Gastroesophageal sphincter (tissue), 4 donors: ENCODE measurements around the gene VPS11. TPM values are rescaled to one million over a fixed set of nuclear protein-coding genes. Genes with fewer than 3 reads are reported as not detected.
A peak's percentile ranks its signal among the peaks of the same experiment; 100 is the strongest.

ENCODE experiments used
- ATAC-seq: fragments of 150-250 bp; one replicate; pipeline ENCODE4 v1.9.1; 2016; ENCODE audit warnings: mild to moderate bottlenecking, moderate library complexity
- H3K27ac ChIP-seq, 4 donors: fragments of 200-600 bp; sonication (generic) in 3 of 4; 1 replicate in 3 of 4; 2 replicates in 1 of 4; pipeline ENCODE4 v1.5.1; 2016 to 2019
- H3K27me3 ChIP-seq: fragments of 200-600 bp; sonication (generic); one replicate; pipeline ENCODE4 v1.5.1; 2019
- H3K36me3 ChIP-seq, 2 donors: fragments of 200-600 bp; sonication (generic); one replicate each; pipeline ENCODE4 v1.5.1; 2019; ENCODE audit warnings: control low read depth in 1 of 2
- H3K4me1 ChIP-seq, 3 donors: fragments of 200-600 bp; sonication (generic); 1 replicate in 2 of 3; 2 replicates in 1 of 3; pipeline ENCODE4 v1.5.1; 2016 to 2019; ENCODE audit warnings: control low read depth in 2 of 3
- H3K4me3 ChIP-seq, 2 donors: fragments of 200-600 bp; sonication (generic); one replicate each; pipeline ENCODE4 v1.5.1; 2019; ENCODE audit warnings: mild to moderate bottlenecking in 1 of 2, moderate library complexity in 1 of 2
- H3K9me3 ChIP-seq, 3 donors: fragments of 200-600 bp; sonication (generic); one replicate each; pipeline ENCODE4 v1.5.1; 2017 to 2019; ENCODE audit warnings: control low read depth in 2 of 3
- EP300 ChIP-seq: sonication (generic); formaldehyde crosslinking; IDR thresholded peaks from one replicate; pipeline ENCODE4 v1.6.1; 2017; ENCODE audit warnings: antibody characterized with exemption, mild to moderate bottlenecking
- POLR2A ChIP-seq, 2 donors: fragments of 450-650 bp; IDR thresholded peaks; one replicate each; pipeline ENCODE4 v1.6.1; 2017; ENCODE audit warnings: antibody characterized with exemption in 2 of 2, mild to moderate bottlenecking in 2 of 2, moderate library complexity in 1 of 2
- POLR2AphosphoS5 ChIP-seq: sonication (generic); formaldehyde crosslinking; IDR thresholded peaks from one replicate; pipeline ENCODE4 v1.6.1; 2017; ENCODE audit warnings: antibody characterized with exemption
- WGBS, 2 donors: methylation state at CpG; one replicate each; pipeline ENCODE4 v1.1.5; 2018; ENCODE audit warnings: low coverage in 1 of 2; 5-methylcytosine and 5-hydroxymethylcytosine counted together
- total RNA-seq, 4 donors: library from RNA; depleted of rRNA; stranded (reverse); fragments of >200 nt; gene quantifications; one replicate each; pipeline ENCODE4 v1.1.0, GENCODE V29; 2016
- TF ChIP-seq, protein P1 (sequence below), 4 experiments: fragments of 200-600 bp in 2 of 4; fragments of 450-650 bp in 2 of 4; sonication (generic) in 1 of 4; IDR thresholded peaks; one replicate each; pipeline ENCODE4 v1.5.1; 2017 to 2019; ENCODE audit warnings: antibody characterized with exemption in 4 of 4, mild to moderate bottlenecking in 2 of 4, moderate library complexity in 2 of 4

Gene VPS11
- total RNA-seq, 4 donors from 2014 or later, result 23.9 to 45.6 (median 35.8) TPM

DNA sequence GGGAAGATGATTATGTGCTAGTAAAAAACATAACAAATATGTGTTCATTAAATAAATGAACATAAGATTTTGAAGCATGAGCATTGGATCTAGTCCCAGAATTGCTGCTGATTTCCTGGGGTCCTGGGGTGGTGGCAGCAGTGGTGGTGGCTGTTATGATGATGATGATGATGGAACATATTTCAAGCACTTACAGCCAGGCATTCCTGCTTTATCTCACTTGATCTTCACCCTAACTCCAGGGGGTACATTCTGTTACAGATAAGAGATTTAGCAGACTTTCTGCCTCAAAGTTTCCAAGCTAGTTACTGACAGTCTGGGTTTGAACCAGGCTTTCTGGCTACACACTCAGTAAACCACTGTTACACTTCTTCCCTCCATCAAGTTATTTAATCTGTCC lies 43.9 kb upstream of the VPS11 start:
- no peak for ATAC-seq
- H3K4me1 ChIP-seq, result peaks cover 3 to 51% (median 11%) of the 10 kb centered on the region in 3 donors
- no peaks in the 10 kb centered on the region for H3K27me3 ChIP-seq
- H3K4me3 ChIP-seq, result no peak overlapping the region
- H3K36me3 ChIP-seq, result peaks cover 0 to 85% of the 10 kb centered on the region in 2 donors
- H3K27ac ChIP-seq, result peak overlapping the region in 1 of 4 donors; percentile 41
- TF ChIP-seq POLR2AphosphoS5, result no peak
- TF ChIP-seq, protein P1, sequence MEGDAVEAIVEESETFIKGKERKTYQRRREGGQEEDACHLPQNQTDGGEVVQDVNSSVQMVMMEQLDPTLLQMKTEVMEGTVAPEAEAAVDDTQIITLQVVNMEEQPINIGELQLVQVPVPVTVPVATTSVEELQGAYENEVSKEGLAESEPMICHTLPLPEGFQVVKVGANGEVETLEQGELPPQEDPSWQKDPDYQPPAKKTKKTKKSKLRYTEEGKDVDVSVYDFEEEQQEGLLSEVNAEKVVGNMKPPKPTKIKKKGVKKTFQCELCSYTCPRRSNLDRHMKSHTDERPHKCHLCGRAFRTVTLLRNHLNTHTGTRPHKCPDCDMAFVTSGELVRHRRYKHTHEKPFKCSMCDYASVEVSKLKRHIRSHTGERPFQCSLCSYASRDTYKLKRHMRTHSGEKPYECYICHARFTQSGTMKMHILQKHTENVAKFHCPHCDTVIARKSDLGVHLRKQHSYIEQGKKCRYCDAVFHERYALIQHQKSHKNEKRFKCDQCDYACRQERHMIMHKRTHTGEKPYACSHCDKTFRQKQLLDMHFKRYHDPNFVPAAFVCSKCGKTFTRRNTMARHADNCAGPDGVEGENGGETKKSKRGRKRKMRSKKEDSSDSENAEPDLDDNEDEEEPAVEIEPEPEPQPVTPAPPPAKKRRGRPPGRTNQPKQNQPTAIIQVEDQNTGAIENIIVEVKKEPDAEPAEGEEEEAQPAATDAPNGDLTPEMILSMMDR (IDR thresholded peaks at IDR 0.05), result no peak
- TF ChIP-seq EP300, result no peak
- no peak for TF ChIP-seq POLR2A (IDR thresholded peaks at IDR 0.05)
- no peaks in the 10 kb centered on the region for H3K9me3 ChIP-seq

DNA sequence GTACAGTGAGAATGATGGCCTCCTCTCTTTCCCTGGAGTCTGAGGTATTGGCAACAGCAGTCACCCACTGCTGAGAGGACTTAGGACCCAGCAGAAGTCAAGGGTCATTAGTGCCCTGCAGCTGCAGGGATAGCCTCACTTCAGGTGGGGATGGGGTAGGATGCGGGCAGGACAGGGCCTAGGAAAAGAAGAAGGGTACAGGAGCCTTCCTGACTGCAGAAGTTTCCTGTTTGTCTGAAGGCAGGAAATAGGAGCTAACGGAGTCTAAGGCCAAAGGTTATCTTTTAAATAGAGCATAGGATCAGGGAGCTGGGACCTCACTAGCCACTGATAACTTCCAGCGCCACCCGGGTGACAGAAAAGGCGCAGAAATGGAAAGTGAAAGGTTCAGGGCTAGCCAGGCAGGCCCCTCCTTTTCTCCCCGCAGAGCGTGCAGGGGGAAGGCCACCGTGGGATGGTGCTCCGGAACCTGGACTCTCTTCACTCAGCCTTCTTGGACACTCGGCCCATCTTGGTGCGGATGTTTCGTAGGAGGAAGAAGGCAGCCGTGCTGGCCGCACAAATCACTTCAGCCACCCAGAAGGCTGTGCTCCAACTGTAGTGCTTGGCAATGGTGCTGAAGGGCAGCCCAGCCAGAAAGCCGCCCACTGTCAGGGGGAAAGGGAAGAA lies 43.1 kb upstream of the VPS11 start:
- no peak for TF ChIP-seq POLR2AphosphoS5
- TF ChIP-seq POLR2A (IDR thresholded peaks at IDR 0.05), result no peak
- TF ChIP-seq, protein P1 (IDR thresholded peaks at IDR 0.05), result no peak
- Histone ChIP-seq H3K36me3 (peaks cover 0 to 85% of the 10 kb centered on the region in 2 donors), H3K27me3 (no peaks in the 10 kb centered on the region), H3K27ac (peak overlapping the region in 3 of 4 donors; percentile 9 to 41 (median 40)), H3K4me1 (peaks cover 3 to 53% (median 14%) of the 10 kb centered on the region in 3 donors), H3K9me3 (no peaks in the 10 kb centered on the region), H3K4me3 (no peak overlapping the region)
- WGBS, 2 donors, result 73% methylated on average over 5 of the region's 15 CpGs; no CpG with 5 or more reads in 1 of the 2 donors
- ATAC-seq, result no peak

DNA sequence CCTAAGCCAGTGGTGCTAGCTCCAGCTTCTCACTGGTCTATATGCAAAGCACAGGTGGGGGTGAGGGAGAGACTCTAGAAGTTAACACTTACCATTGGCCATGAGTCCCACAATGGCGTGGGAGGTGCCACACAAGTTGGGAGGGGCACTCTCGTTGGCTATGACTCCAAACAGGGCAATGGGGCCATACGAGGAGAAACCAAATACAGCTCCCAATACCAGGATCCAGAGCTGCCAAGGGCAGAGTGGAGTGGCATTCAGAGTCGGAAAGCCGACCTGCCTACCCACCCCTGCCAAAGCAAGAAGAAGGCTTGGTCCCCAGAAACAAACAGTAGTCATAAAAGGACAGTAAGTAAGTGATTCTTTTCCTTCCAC lies 42.5 kb upstream of the VPS11 start:
- peak overlapping the region in 3 of 4 donors; percentile 9 to 41 (median 40) for H3K27ac ChIP-seq
- TF ChIP-seq EP300 (no peak), POLR2AphosphoS5 (no peak), POLR2A (IDR thresholded peaks at IDR 0.05) (no peak)
- TF ChIP-seq, protein P1 (IDR thresholded peaks at IDR 0.05), result no peak
- no peak for ATAC-seq
- H3K9me3 ChIP-seq, result no peaks in the 10 kb centered on the region
- no peak overlapping the region for H3K4me3 ChIP-seq
- no peaks in the 10 kb centered on the region for H3K27me3 ChIP-seq
- WGBS, 2 donors, result 60% methylated on average over 1 of the region's 5 CpGs; no CpG with 5 or more reads in 1 of the 2 donors
- peaks cover 0 to 82% of the 10 kb centered on the region in 2 donors for H3K36me3 ChIP-seq
- H3K4me1 ChIP-seq, result peaks cover 1 to 53% (median 16%) of the 10 kb centered on the region in 3 donors

DNA sequence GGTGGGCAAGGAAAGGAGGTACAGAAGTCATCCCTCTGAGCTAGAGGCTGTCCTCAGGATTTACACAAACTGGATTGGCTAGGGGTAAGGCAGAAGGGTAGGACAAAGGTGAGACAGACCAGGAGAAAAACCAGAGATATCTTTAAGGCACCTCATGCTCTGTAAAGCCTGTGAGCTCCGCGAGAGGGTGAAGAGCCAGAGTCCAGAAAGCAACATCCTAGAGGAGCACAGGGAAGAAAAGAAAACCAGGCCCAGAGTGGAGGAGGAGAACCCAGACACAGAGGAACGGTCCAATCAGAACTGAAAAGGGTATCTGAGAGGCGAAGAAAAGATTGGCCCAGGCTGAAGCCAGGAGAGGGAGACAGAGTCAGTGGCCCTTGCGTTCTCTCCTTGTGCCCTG lies 42.1 kb upstream of the VPS11 start:
- TF ChIP-seq EP300 (no peak), POLR2A (IDR thresholded peaks at IDR 0.05) (no peak), POLR2AphosphoS5 (no peak)
- TF ChIP-seq, protein P1 (IDR thresholded peaks at IDR 0.05), result no peak
- 72 to 85% methylated on average over 4 to 5 of the region's 5 CpGs for WGBS, 2 donors
- ATAC-seq, result no peak
- Histone ChIP-seq H3K27me3 (no peaks in the 10 kb centered on the region), H3K9me3 (no peaks in the 10 kb centered on the region), H3K36me3 (peaks cover 0 to 77% of the 10 kb centered on the region in 2 donors), H3K4me1 (peaks cover 0 to 50% (median 13%) of the 10 kb centered on the region in 3 donors), H3K27ac (peak overlapping the region in 3 of 4 donors; percentile 8 to 41 (median 40)), H3K4me3 (no peak overlapping the region)
